Spinal cord (tissue), 10 donors: ENCODE data around the gene ATP6V1C2. TPM values are rescaled to one million over a fixed set of nuclear protein-coding genes. Genes with fewer than 3 reads are reported as not detected.
A peak's percentile ranks its signal among the peaks of the same experiment; 100 is the strongest.
"Not testable (repeated sequence)": the region's sequence is repeated elsewhere in the genome, so short reads cannot be mapped to it uniquely, and the experiment has no call there.

Experiments used
- DNase-seq, 6 donors: peaks; one replicate each; pipeline versions ENCODE4 v3.0.0 to v3.0.0-alpha.2; 2013 to 2015; ENCODE audit warnings: low spot score in 6 of 6, low read depth in 4 of 6
- H3K27ac ChIP-seq: one replicate; pipeline ENCODE4 v1.5.1; 2013; ENCODE audit warnings: low read depth, low read length, control low read depth
- H3K27me3 ChIP-seq: one replicate; pipeline ENCODE4 v1.6.1; 2013; ENCODE audit warnings: low read length; ENCODE audit not compliant: control insufficient read depth, insufficient read depth
- H3K36me3 ChIP-seq: one replicate; pipeline ENCODE4 v1.6.1; 2013; ENCODE audit warnings: low read length; ENCODE audit not compliant: control insufficient read depth, insufficient read depth
- H3K4me1 ChIP-seq: one replicate; pipeline ENCODE4 v1.6.1; 2013; ENCODE audit warnings: low read length; ENCODE audit not compliant: control insufficient read depth, insufficient read depth
- H3K4me3 ChIP-seq: one replicate; pipeline ENCODE4 v1.5.1; 2013; ENCODE audit warnings: low read depth, low read length, control low read depth
- H3K9me3 ChIP-seq: one replicate; pipeline ENCODE4 v1.6.1; 2013; ENCODE audit warnings: low read length; ENCODE audit not compliant: control insufficient read depth, insufficient read depth
- WGBS: methylation state at CpG from one replicate; pipeline ENCODE4 v1.1.5; 2013; ENCODE audit warnings: missing lambda C conversion rate; ENCODE audit not compliant: insufficient coverage; 5-methylcytosine and 5-hydroxymethylcytosine counted together
- polyA plus RNA-seq, 2 donors: library from polyadenylated mRNA; unstranded; fragments of 120-200 nt; gene quantifications; one replicate each; pipeline ENCODE4 v1.2.1, GENCODE V29; 2013; ENCODE audit not compliant: insufficient read length in 2 of 2
- total RNA-seq, 2 donors: library from RNA; depleted of rRNA in 1 of 2; stranded (reverse); fragments of 120-200 nt in 1 of 2; fragments of >200 nt in 1 of 2; gene quantifications; one replicate each; pipeline versions ENCODE4 v1.2.3 to v1.2.4, GENCODE V29; 2013 to 2014
- donor health status: healthy.

The ATP6V1C2 gene
- total and polyA plus RNA-seq, 4 donors: 0.77 to 3.5 (median 1.7) TPM

DNA sequence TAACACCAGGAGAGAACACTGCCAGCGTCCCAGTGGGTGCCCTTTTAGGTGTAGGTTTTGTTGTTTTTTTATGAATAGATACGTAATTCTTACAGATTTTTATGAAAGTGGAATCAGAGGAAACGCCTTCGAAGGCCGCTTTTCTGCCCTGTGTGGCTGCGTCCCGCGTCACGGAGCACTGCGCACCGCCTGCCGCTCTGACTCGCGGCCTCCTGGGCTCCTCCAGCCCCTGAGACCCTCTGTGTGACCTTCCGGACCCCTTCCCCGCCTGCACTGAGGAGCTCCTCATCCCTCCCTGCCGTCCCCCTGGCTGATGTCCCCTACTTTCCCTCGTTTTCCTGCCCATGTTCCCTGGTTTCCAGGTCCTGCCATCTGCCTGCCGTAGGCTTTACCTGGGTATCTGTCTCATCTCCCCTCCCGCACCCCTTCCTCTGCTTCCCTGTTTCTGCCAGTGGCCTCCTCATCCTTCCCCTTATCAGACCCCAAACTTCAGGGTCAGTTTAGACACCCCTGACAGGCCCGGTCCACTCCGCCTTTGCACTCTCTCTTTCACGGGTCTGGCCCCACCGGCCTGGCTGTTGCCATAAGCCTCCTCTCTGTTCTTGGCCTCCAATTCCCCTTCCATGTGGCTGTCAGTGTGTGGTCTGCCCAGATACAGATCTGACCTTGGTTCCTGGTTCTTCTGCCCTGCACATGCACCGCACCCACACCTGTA, 58.5 kb downstream of the ATP6V1C2 start:
- Histone ChIP-seq H3K4me1 (peaks cover 6% of the 10 kb centered on the region), H3K9me3 (no peaks in the 10 kb centered on the region), H3K27me3 (no peaks in the 10 kb centered on the region), H3K36me3 (peaks cover 72% of the 10 kb centered on the region), H3K4me3 (no peak overlapping the region), H3K27ac (no peak overlapping the region)
- WGBS: 96% methylated on average over 24 of the region's 25 CpGs
- DNase-seq: no peak

DNA sequence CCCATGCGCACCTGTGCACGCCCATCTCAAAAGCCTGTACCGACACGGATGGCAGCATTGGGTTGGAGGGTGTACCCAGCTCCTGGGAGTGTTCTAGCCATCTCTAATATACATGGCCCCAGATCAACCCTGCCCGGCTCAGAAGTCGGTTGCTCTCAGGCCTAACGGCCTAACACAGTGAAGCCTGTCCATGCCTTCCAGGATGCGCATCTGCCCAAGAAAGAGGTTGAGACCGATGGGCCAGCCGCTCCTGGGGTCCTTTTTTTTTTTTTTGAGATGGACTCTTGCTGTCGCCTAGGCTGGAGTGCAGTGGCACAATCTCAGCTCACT, 59.0 kb downstream of the ATP6V1C2 start:
- H3K9me3 ChIP-seq: no peaks in the 10 kb centered on the region
- H3K4me3 ChIP-seq: no peak overlapping the region
- no peaks in the 10 kb centered on the region for H3K27me3 ChIP-seq
- no peak for DNase-seq
- H3K36me3 ChIP-seq: peaks cover 72% of the 10 kb centered on the region
- peaks cover under 1% of the 10 kb centered on the region for H3K4me1 ChIP-seq
- WGBS: 94% methylated on average over 10 of the region's 11 CpGs
- H3K27ac ChIP-seq: no peak overlapping the region

DNA sequence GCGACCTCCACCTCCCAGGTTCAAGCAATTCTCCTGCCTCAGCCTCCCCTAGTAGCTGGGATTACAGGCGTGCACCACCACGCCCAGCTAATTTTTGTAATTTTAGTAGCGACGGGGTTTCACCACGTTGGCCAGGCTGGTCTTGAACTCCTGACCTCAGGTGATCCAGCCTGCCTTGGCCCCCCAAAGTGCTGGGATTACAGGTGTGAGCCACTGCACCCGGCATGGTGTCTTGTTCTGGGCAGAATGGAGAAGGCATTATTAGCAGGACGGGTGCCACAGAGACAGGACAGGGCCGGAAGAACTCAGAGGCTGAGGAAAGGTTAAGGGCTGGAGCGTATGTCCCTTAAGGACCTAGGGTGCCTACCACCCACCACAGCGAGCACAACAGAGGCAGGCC, 59.4 kb downstream of the ATP6V1C2 start:
- not testable (repeated sequence) for H3K4me1 ChIP-seq, H3K27me3 ChIP-seq, H3K27ac ChIP-seq, DNase-seq, H3K9me3 ChIP-seq, H3K4me3 ChIP-seq
- peaks cover 74% of the 10 kb centered on the region for H3K36me3 ChIP-seq
- 95% methylated on average over 5 of the region's 11 CpGs for WGBS

DNA sequence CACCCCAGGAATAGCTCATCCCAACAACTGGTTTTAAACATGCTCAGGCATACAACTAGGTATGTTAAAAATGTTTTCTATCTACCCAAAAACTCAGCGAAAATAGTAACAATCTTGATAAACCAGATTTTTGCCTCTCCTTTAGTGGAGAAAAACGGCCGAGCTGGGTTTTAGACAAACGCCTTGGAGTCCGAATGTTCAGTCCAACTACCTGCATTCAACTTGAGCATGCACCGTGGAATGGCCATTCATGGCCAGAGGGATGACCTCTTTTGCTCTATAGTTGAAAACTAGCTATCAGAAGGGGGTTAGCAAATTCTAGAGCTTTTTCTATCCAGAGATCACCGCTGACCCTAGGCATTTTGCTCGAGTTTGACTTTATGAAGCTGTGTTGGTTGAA, 60.3 kb downstream of the ATP6V1C2 start:
- WGBS: 100% methylated on average over 7 of the region's 8 CpGs
- H3K4me1 ChIP-seq: no peaks in the 10 kb centered on the region
- H3K36me3 ChIP-seq: peaks cover 71% of the 10 kb centered on the region
- no peak overlapping the region for H3K27ac ChIP-seq
- H3K9me3 ChIP-seq: no peaks in the 10 kb centered on the region
- no peak for DNase-seq
- no peaks in the 10 kb centered on the region for H3K27me3 ChIP-seq
- H3K4me3 ChIP-seq: no peak overlapping the region

DNA sequence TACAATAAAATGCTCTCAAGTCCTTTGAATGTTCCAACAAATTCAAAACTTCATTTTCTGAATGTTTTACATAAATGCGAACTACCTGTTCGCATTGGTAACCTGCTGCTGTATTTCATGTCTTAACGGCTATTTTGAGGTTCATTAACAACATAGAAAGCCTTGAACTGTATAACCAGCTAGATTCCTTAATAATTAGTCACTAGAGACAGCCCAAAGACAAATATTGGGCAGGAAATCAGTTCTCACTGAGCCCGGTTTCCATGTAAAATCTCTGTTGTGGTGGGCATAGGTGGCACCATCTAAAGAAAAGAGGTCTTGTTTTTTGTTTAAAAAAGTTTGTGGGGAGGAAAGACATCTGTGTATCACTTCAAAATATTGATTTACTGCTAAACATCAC, 62.0 kb downstream of the ATP6V1C2 start:
- Histone ChIP-seq H3K27ac (no peak overlapping the region), H3K27me3 (no peaks in the 10 kb centered on the region), H3K4me1 (no peaks in the 10 kb centered on the region), H3K9me3 (no peaks in the 10 kb centered on the region), H3K4me3 (no peak overlapping the region), H3K36me3 (peaks cover 69% of the 10 kb centered on the region)
- no CpG with 5 or more reads among the region's 4 CpGs for WGBS
- DNase-seq: no peak

DNA sequence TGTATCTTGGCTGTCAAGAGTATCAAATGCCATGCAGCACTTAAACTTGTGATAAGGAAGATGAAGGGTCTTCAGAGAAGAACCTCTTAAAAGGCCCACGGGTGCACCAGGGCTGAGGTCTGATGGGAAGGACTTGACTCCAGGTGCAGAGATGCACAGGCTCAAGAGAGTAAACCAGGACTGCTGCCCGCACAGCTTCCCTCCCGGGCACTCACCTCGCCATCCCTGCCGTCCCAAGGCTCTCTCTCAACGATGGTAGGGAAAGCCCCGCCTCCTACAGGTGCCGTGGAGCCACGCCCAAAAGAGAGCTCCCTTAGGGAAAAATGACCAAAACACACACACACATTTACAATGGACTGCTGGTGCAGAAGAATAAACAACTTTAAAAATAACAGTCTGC, 63.3 kb downstream of the ATP6V1C2 start:
- no peaks in the 10 kb centered on the region for H3K27me3 ChIP-seq
- no peaks in the 10 kb centered on the region for H3K9me3 ChIP-seq
- no peak overlapping the region for H3K4me3 ChIP-seq
- H3K36me3 ChIP-seq: peaks cover 63% of the 10 kb centered on the region
- H3K4me1 ChIP-seq: no peaks in the 10 kb centered on the region
- 88% methylated on average over 7 of the region's 9 CpGs for WGBS
- H3K27ac ChIP-seq: no peak overlapping the region
- DNase-seq: no peak

DNA sequence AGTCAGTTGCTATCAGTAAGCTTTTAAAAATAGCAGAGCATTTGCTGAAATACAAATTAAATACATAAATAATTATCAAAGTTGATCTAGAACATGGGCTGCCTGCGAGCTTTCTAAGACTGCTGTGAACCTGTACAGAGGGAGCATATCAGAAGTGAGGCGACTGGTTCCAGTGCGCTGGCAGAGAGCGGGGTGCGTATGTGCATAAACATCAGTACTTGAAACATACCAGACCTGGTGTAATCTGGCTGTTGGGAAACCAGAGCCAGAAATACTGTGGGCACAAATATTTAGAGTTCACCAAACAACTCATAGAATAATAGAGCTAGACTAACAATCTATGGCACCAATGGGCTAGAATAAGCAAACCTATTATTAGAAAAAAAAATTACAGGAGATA, 63.8 kb downstream of the ATP6V1C2 start:
- Histone ChIP-seq H3K36me3 (peaks cover 62% of the 10 kb centered on the region), H3K4me3 (no peak overlapping the region), H3K27ac (no peak overlapping the region), H3K4me1 (no peaks in the 10 kb centered on the region), H3K9me3 (no peaks in the 10 kb centered on the region), H3K27me3 (no peaks in the 10 kb centered on the region)
- DNase-seq: no peak
- WGBS: 92% methylated on average over 4 of the region's 5 CpGs

DNA sequence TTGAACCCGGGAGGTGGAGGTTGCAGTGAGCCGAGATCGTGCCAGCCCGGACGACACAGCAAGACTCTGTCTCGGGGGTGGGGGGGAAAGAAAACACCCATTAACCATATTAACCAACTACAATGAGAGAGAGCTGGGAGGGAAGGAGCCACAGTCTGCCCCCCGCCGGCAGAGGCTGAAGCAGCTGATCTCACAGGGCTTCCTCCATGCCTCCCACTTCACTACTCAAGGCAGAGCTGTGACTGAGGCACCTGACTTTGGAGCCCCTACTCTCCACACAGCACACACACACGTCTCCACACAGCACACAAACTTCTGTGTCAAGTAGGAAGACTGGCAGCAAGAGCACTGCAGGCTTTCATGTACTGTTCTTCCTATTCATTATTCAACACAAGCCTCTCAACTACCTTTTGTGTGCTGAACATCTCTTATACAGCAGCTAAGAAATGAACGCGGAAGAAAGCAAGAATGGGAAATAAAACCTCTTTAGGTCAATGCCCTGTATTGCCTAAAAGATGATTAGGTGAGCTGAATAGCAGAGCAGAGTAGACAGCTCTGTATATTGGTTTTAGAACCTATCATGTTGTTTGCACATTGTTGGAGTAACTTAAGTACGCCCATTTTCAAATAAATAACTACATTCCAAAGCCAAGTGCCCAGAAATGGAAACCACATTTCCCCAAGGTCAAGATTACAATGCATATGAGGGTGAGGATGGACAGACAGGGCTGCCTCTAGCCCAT, 65.0 kb downstream of the ATP6V1C2 start:
- Histone ChIP-seq H3K27ac (no peak overlapping the region), H3K4me1 (no peaks in the 10 kb centered on the region), H3K9me3 (no peaks in the 10 kb centered on the region), H3K4me3 (no peak overlapping the region), H3K27me3 (no peaks in the 10 kb centered on the region), H3K36me3 (peaks cover 61% of the 10 kb centered on the region)
- DNase-seq: no peak
- 89% methylated on average over 2 of the region's 12 CpGs for WGBS

DNA sequence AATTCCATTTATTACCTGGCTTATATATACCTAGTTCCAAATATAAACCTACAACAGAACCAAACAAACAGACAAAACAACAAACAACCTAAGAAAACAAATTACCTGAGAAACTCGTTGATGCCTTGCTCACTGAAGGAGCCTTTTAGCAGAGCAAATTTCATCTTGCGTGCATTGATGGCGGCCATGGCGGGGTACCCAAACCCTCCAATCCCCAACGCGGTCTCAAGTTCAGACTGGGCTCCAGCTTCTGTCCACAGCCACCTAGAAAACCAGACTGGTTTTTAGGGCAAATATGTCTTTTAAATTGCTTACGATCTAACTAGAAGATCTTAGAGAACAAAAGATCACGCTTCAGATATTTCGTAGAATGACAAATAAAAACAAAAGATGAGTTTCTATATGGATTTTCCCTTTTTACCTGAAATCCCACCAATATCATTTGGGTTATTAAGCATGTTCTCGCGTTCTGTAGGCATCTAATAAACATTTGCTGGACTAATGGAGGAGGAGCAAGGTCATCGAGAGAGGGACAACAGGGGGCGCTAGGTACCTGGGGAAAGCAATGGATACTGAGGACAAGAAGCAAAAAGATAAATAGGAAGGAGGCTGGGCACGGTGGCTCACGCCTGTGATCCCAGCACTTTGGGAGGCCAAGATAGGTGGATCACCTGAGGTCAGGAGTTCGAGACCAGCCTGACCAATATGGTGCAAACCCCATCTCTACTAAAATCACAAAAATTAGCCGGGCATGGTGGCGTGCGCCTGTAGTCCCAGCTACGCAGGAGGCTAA, 65.9 kb downstream of the ATP6V1C2 start:
- H3K4me1 ChIP-seq: no peaks in the 10 kb centered on the region
- H3K27ac ChIP-seq: no peak overlapping the region
- H3K36me3 ChIP-seq: peaks cover 53% of the 10 kb centered on the region
- peak in 1 of 6 donors; percentile 39 for DNase-seq
- H3K27me3 ChIP-seq: no peaks in the 10 kb centered on the region
- 95% methylated on average over 7 of the region's 20 CpGs for WGBS
- no peak overlapping the region for H3K4me3 ChIP-seq
- H3K9me3 ChIP-seq: no peaks in the 10 kb centered on the region
